GM03348 (cell line): ENCODE measurements around the gene NRG3.

Source experiments
- DNase-seq: peaks from one replicate; pipeline ENCODE4 v3.0.0; 2012; ENCODE audit warnings: low spot score

The NRG3 gene

DNA sequence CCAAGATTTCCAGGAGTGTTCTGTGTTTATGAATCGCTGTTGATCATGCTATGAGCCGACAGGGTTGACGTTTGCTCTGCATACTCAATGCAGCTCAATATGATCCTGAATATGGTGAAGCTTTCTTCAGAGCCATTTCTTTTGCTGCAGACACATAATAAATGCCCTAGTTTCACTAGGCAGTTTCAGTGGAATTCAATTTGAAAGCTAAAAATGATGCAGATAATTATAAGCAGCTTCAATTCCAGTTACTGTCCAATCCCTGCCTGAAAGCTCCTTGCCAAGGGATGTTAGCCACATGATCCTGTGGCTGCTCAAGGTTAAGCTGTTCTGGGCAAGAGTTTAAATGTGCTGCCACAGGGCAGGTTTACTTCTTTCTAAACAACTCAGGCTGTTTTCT is 805.6 kb downstream of the NRG3 start:
- no peak for DNase-seq

DNA sequence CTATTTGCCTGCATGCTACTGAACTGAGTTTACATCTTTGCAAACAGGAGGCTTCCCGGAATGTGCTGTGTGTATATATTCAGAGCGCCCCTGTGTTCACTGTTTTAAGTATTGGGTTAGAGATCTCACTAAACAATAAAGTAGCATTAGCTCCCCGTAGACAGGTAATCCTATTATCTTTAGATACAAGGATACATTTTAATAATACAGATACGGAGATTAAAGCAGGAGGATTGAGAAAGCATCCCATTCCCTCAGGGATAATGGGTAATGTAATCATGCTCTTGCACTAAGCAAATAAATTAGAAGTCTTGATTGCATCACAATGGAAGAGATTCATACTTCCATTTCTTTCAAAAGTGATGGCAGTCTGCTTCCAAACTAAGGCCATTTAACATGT is 809.0 kb downstream of the NRG3 start:
- no peak for DNase-seq

DNA sequence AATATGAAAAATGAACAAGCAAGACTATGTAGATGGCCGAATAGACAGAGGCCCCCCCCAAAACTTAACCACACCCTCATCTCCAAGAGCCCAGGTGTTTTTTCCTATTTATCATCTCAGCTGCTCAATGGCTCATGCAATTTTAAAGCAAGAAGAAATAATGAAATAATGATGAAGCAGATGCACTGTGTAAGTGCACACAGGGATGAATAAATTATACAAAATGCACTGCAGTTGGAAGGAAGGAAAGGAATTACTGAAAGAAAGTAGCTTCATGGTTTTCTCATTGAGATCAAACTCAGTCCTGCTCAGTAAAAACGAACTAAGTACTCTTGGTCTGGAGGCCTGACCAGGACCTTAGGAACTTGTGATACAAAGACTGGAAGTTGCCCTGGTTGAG is 810.1 kb downstream of the NRG3 start:
- no peak for DNase-seq

DNA sequence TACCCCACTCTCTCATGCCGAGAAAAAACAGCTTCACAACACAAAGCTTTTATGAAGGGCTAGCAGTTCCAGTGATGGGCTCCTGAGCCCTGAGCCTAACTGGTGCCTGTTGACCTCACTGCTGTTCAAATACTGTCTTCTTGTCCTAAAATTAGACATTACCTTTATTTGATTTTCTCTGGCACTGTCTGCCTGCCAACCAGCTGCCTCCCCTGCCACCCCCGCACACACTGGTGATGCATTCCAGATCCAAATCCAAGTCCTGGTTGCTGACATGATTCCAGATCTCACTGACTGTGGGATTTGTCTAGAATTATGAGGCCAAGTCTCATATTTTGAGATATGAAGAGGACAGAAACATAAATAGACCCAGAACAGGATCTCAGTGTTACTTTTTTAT is 816.2 kb downstream of the NRG3 start:
- no peak for DNase-seq

DNA sequence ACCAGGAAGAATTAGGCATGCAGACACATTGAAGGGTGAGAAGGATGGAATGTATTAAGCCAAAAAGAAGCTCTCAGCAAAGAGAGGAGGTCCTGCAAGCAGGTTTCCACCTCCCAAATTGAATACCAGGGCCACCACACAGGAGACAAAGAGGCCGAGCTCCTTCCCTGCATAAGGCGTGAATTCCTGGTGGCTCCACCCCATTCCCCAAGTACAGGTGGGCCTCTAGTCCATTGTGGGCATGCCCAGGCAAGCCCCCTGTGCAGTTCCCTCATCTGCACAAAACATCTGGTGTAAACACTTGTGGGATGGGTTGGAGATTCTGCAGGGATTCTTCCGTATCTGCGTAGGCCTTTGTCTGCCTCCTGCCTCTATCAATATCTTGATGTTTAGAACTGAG is 817.5 kb downstream of the NRG3 start:
- no peak for DNase-seq

DNA sequence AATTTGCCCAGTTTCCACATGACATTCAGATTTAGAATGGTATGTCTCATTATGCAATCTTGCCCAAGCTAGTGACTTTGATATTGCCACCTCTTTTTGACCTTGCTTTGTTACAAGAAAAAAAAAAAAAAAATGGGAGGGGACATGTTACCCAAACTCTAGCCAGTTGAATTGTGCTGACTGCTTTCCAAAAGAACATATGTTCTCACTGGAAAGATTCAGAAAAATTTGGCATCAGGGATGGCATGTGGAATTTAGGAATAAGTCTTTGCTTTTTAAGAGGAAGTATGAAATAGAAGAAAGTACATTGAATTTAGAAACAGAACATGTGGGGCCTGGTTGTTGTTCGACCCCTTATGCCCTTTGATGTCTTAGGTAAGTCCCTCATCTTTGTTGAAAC is 846.8 kb downstream of the NRG3 start:
- no peak for DNase-seq

DNA sequence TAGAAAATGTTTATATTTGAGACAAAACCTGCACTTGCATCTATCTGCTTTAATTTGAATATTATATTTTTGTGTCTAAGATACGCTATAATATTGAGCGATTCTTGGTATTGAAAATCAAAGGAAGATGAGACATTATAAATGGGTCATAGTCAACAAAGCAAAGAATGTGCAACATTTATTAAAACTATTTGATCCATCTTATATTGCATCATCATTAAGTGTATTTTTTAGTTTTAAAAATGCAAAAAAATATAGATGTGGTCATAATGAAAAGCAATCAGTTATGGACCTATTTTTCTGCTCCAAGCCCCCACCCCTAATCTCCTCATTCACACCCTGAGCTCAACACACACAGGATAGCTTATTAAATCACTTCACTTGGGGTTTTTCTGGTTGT is 847.3 kb downstream of the NRG3 start:
- DNase-seq, result no peak

DNA sequence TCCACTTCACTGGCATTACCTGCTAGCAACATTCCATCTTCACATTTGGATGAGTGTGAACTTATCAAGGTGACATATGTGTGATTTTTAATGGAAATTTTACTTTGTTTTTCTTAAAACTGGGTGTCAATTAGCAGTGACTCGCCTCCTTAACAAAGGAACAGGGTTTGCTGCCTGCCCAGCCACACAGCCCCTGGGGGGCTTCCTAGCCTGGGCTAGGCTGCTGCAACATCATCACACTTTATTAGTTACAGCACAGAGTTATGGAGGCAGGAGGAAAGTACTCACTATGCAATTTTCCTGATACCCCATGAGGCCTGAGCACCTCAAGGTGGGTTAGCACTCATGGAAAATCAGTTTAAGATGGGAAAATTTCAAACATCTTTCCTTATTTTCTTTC is 861.3 kb downstream of the NRG3 start:
- no peak for DNase-seq

DNA sequence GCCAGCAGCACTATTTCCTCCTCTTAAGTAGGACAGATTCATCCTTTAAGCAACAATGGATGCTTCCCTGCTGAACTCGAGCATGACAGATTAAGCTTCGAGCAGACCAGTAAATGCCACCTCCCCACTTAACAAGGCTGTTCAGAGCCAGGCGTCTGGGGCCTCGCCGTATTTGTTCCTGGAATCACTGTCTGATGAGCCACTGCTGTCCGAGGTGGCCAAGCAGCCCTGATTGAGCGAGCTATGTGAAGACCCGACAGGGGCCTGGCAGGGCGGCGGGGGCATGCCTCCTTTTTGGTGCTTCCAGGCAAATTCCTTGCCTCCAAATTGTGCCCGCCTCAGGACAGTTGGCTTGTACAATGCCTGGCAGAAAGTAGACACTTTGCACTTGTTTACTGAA is 862.6 kb downstream of the NRG3 start:
- DNase-seq, result no peak

DNA sequence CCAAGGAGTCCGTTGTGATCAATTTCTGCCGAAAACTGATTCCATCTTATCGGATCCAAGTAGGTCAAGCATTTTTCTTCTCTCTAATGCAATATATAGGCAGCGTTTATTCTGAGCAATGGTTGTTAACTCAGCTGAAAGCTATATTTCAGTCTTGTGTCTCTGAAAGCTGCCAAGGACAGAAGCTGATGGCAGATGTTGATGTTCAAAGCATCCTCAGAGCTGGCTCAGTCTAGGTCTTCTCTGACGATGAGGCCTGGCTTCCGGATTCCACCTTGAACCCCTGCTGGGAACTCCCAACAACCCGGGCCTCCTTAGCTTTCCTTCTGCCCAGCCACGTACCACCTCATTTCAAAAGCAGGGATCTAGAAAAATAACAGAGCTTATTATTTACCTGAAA is 863.6 kb downstream of the NRG3 start:
- no peak for DNase-seq

DNA sequence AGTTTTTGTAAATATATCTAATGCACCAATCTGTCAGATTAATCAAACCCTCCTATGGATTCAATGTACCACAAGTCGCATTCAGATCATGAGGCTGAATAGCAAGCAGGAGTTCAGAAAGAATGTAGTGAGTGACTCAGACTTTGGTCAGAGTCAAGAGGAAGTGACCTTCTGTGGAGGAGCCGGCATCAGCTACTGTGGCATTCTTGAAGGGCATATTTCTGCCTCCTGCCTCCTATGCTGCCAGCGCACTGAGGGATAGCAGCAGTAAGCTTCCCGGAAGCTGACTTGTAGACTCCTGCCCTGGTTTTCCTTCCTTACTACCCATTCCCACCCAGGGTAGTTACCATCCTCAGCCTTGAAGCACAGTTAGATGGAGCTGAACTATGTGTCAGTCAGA is 867.5 kb downstream of the NRG3 start:
- no peak for DNase-seq

DNA sequence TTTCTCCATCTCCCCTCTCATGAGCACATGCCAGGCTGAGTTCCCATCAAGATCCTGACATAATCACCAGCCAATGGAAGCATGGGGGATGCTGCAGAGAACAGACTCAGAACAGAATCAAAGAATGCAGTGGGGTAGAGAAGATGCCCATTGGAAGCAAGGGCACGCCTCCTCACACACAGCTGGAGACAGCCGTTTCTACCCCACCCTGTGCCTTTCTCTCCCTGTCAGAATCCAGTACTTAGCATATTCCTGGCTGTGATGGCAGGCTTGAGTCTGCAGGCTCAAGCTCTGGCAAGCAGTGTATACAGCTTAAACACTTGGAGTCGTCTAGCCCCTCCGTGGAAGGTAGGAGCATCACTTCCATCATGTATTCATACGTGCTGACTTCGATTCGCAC is 867.9 kb downstream of the NRG3 start:
- DNase-seq, result no peak

DNA sequence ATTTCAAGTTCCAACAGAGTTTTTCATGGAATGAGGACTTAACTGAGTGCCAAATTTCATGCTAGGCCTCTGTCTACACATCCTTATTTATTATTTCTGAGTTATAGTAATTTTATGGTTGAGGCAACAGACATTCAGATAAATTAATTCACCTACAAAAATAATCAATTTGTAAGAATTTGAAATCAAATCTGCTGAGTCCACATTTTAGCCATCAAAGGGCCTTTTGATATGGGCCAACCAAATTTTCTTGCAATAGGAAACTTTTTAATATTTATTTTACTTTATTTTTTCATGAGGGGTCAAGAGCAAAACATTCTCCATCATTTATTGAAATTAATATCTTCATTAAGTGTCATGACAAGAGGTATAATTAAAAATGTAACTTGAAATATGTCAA is 875.5 kb downstream of the NRG3 start:
- no peak for DNase-seq

DNA sequence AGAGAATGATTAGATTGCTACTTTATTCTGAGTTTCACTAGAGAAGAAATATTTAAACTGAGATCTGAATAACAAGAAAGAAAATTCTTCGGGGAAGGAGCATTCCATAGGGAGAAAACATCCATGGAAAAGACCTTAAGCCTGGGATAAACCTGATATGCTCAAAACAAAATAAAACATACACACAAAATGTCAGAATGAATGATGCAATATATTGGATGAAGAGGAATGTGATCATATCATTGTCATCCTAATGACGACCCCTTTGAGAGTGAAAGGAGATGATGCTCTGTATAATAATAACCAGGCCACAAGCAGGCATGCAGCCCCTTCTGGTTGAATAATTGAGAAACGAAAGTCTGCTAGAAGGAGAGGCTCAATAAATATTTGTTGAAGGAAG is 882.4 kb downstream of the NRG3 start:
- DNase-seq, result no peak

DNA sequence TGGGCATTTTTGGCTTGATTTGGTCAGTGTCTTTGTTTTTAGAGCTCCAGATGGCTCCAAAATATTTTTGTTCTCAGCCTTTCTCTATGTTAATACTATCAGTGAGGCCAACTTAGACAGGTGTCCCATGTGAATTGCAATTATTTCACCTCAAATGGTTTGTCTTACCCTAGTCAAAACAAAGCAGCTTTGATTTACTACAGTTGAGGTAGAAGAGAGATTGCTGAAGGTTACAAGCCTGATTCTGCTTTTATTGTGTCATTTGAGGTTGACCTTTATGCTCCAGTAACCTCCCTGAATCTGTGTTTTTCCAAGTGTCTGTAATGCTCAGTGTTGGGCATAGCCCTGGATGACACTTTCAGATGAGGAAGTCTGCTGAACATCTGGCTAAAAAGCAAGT is 882.9 kb downstream of the NRG3 start:
- no peak for DNase-seq

DNA sequence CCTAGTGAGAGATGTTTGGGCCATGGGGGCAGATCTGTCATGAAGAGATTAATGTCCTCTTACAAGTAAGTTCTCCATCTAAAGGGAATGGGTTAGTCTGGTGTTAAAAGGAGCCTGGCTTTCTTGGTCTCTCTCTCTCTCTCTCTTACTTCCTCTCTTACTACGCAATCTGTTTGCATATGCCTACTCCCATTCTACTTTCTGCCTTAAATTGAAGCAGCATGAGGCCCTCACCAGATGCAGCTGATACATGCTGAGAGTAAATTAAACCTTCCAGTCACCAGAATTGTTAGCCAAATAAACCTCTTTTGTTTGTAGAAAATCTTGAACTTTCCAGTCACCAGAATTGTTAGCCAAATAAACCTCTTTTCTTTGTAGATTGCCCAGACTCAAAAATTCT is 884.1 kb downstream of the NRG3 start:
- DNase-seq, result no peak

DNA sequence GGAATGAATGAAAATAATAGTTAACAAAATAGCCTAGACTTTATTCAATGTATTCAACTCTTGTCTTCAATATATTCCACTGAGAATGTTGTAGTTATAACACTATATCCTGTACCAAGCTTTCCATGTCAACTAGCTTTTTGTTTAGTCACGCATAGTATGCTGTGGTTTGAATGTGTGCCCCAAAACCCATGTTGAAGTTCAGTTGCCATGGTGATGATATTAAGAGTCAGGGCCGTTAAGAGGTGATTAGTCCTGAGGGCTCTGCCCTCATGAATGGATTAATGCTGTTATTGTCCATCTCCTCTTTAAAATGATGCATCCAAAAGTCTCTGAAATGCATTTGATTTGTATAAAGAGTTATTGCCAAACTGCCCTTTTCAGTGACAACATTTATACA is 887.6 kb downstream of the NRG3 start:
- no peak for DNase-seq

DNA sequence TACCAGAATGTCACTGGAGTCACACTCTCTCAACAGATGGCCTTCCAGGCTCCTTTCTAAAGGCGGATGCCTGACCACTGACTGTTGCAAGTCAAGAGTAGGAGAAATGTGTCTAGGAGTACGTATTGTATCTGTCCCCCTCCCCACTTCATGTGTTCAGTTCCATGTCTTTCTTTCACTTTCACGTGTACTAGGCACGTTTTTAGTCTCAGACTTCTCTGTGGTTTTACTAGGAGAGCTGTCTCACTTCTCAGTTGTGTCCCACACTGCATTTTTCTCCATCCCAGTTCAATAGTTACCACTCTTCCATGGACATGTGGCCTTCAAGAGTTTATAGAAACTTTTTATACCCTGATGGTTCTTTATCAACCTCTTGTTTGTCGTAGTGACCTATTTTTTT is 893.0 kb downstream of the NRG3 start:
- DNase-seq, result no peak

DNA sequence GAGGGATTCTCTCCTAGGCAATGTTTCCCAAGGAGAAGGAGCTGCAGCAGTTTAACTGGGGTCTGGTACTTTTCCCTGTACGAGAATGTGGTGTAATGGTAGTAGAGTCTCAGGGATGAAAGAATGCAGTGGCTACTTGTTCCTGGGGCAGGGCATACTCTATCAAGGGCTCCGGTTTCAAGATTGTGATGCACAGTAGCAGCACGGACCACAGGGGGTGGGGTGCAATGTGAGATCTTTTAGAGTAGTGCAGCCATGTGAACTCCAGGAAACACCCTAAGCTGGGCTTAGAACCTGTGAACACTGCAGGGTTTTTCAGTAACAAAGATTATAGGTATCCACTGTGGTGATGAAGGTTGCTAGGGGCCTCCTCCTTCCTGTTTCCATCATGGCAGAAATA is 903.9 kb downstream of the NRG3 start:
- no peak for DNase-seq

DNA sequence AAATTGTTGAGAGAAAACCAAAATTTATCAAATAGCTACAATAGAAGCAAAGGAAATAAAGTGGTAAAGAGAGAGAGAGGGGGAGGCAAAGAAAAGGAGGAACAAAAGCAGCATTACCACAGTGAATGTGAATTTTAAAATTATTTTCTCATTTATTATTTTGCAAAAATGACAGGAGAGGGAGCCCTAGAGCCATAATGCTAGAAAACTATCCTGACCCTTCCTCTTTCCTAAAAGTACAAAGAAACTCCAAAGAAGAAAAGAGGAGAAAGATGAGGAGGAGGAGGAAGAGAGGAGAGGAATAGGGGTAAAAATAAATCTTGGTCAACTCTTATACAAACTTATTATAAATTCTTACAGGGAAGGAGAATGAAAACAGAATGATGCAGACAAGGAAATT is 921.5 kb downstream of the NRG3 start:
- DNase-seq, result peak; percentile 17

DNA sequence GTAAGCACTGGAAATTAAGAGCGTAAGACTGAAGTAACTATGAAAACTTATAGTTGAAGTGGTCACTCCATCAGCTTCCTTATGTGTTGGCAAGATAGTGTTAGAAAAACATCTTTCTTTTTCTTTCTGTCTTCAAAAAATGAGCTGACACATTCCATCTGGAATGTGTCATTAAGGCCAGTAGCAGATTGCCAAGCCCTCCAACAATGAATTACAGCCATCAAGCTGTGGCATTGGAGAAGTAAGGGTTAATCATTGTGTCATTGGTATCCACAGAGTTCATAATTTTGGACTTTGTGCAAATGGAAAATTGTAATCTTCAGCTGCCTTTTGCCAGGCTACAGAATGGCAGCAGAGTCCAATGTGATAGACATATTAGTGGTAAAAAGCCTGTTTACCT is 926.3 kb downstream of the NRG3 start:
- no peak for DNase-seq

DNA sequence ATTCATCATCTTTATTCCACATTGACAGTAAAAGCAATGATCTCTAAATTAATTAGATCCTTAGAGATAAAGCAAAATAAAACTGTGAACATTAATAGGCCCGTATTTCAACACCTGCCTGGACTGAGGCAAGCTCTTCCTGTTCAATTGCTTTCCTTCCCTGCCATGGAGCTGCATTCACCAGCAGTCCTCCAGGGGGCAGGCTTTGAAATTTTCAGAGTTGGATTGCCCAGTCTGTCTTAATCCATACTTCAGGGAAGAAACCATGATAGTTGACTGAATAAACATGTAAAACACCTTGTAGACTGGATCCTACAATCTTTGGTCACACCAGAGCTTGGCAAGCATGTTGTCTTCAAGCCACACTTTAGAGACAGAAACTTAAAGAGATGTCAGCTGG is 936.6 kb downstream of the NRG3 start:
- DNase-seq, result peak; percentile 15

DNA sequence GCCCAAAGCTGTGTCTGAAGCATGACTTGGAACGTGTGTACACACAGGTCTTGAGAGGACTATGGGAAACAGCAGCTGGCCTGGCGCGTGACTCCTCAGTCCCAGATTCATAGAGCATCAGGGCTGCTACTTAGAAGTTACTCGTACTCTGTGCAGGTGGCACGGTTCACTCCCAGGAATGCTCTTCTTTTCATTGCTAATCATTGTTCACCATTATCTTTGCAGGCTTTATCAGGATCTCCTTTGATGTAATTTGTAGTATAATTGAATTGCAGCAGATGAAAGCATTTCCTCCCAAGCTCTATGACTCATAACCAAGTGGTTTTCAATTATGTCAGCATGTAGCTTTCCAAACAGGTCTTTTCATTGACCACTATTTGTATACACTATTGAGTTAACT is 938.9 kb downstream of the NRG3 start:
- DNase-seq, result no peak

DNA sequence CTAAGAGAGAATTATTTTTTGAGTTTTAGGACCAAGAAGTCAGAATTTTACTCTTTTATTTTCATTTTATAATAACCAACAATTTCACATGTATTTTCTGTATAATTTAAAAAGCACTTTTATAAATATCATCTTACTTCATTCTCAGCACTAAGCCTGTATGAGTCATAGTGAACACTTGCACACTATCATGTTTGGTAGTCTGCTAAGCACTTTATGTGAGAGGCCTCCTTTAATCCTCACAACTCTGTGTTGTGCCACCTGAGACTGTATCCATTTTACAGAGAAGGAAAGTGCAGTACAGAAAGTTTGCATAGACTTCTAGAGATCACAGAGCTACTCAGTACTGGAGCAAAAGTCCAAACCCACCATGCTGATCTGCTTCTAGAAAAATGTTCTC is 939.6 kb downstream of the NRG3 start:
- no peak for DNase-seq

DNA sequence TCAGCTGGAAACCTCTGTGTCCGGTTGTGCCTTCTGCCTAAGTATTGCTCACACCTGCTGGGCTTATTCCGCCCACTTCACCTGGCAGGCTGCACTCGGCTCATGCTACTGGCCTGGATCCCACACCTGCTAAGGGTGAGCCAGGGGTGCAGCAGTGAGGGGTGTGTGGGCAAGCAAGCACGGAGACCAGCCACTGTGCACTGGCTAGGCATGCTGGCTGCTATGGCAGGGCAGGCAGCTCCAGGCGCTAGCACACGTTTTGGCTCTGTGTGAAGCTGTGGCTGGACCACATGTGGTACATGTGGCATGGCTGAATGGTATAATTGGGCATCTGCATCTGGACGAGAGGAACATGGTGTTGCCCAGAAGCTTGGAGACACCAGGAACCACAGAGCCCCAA is 940.7 kb downstream of the NRG3 start:
- no peak for DNase-seq
